ENCODE measurements around the gene CCDC190. TPM values are rescaled to one million over a fixed set of nuclear protein-coding genes. Genes with fewer than 3 reads are reported as not detected.
"Not testable (repeated sequence)": the region's sequence is repeated elsewhere in the genome, so short reads cannot be mapped to it uniquely, and the experiment has no call there.

Gene CCDC190
- total and polyA plus RNA-seq, 2 donors from 2014 or later = 0.60 TPM; not detected in 1

DNA sequence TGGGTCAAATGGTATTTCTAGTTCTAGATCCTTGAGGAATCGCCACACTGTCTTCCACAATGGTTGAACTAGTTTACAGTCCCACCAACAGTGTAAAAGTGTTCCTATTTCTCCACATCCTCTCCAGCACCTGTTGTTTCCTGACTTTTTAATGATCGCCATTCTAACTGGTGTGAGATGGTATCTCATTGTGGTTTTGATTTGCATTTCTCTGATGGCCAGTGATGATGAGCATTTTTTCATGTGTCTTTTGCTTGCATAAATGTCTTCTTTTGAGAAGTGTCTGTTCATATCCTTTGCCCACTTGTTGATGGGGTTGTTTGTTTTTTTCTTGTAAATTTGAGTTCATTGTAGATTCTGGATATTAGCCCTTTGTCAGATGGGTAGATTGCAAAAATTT lies 53.5 kb downstream of the CCDC190 start:
- H3K4me1 ChIP-seq (ENCODE audit: control insufficient read depth in 2 of 3, insufficient read depth in 2 of 3, low read depth in 1 of 3, low read length in 3 of 3); H3K36me3 ChIP-seq (ENCODE audit: control insufficient read depth in 2 of 3, insufficient read depth in 3 of 3, low read length in 3 of 3); intact Hi-C loops (cut with DNase I): not testable (repeated sequence)

More for the DNA sequence above, 53.5 kb downstream of the CCDC190 start:
- not testable (repeated sequence) for FAIRE-seq; H3K9me3 ChIP-seq (ENCODE audit: control insufficient read depth in 2 of 3, insufficient read depth in 1 of 3, low read length in 3 of 3); H3K27me3 ChIP-seq (ENCODE audit: control insufficient read depth, insufficient read depth, low read length); H3K4me3 ChIP-seq (ENCODE audit: low read length in 3 of 3); H3K27ac ChIP-seq (ENCODE audit: low read depth in 2 of 2, low read length in 2 of 2); H3K9ac ChIP-seq (ENCODE audit: low read length in 3 of 3); DNase-seq

Other genes starting within 250 kb of the CCDC190 start
- 19.8 TPM for gene DDR2, start 228.7 kb downstream of the CCDC190 start, total RNA-seq
- 3.9 TPM for gene DDR2, start 228.7 kb downstream of the CCDC190 start, polyA plus RNA-seq (ENCODE audit: insufficient read depth, low read depth, low replicate concordance)
- 10.8 TPM for gene HSD17B7, start 70.5 kb downstream of the CCDC190 start, total RNA-seq
- 12.8 TPM for gene HSD17B7, start 70.5 kb downstream of the CCDC190 start, polyA plus RNA-seq (ENCODE audit: insufficient read depth, low read depth, low replicate concordance)
- gene RGS4, start 208.2 kb upstream of the CCDC190 start, total RNA-seq = 3.1 TPM
- gene RGS4, start 208.2 kb upstream of the CCDC190 start, polyA plus RNA-seq (ENCODE audit: insufficient read depth, low read depth, low replicate concordance) = 2.0 TPM